ENCODE results near the gene MEGF11. TPM values are rescaled to one million over a fixed set of nuclear protein-coding genes. Genes with fewer than 3 reads are reported as not detected.

Gene MEGF11
- total and polyA plus RNA-seq, 8 donors = 2.6 to 17.4 (median 9.9) TPM; not detected in 1

GRCh38 chr15:66170716-66171115 is 82.8 kb downstream of the MEGF11 start:
- Histone ChIP-seq H3K4me3 (no peak overlapping the region), H3K27me3 (peaks cover 0 to 20% of the 10 kb centered on the region in 2 donors), H3K9me3 (no peaks in the 10 kb centered on the region), H3K4me1 (no peaks in the 10 kb centered on the region), H3K27ac (no peak overlapping the region), H3K36me3 (no peaks in the 10 kb centered on the region)
- DNase-seq (no peak), ATAC-seq (no peak)
- intact Hi-C loops (cut with DNase I) = no loop called here
- TF ChIP-seq CTCF (IDR thresholded peaks at IDR 0.05) = no peak

GRCh38 chr15:66170042-66170441 is 83.5 kb downstream of the MEGF11 start:
- Histone ChIP-seq H3K4me1 (no peaks in the 10 kb centered on the region), H3K27me3 (peaks cover 0 to 20% of the 10 kb centered on the region in 2 donors), H3K36me3 (no peaks in the 10 kb centered on the region), H3K9me3 (no peaks in the 10 kb centered on the region), H3K4me3 (no peak overlapping the region), H3K27ac (no peak overlapping the region)
- ATAC-seq (no peak), DNase-seq (no peak)
- TF ChIP-seq CTCF (IDR thresholded peaks at IDR 0.05) = no peak
- intact Hi-C loops (cut with DNase I) = no loop called here

- TF ChIP-seq CTCF (IDR thresholded peaks at IDR 0.05) = no peak
Observed at GRCh38 chr15:66169625-66170024, 83.9 kb downstream of the MEGF11 start.

GRCh38 chr15:66169023-66169422 is 84.5 kb downstream of the MEGF11 start:
- Histone ChIP-seq H3K27ac (no peak overlapping the region), H3K27me3 (peaks cover 0 to 17% of the 10 kb centered on the region in 2 donors), H3K4me3 (no peak overlapping the region), H3K9me3 (no peaks in the 10 kb centered on the region), H3K4me1 (no peaks in the 10 kb centered on the region), H3K36me3 (no peaks in the 10 kb centered on the region)
- TF ChIP-seq CTCF (IDR thresholded peaks at IDR 0.05) = no peak
- no peak for ATAC-seq
- intact Hi-C loops (cut with DNase I) = no loop called here
- DNase-seq = no peak

More at GRCh38 chr15:66169625-66170024, 83.9 kb downstream of the MEGF11 start:
- H3K9me3 ChIP-seq = no peaks in the 10 kb centered on the region
- intact Hi-C loops (cut with DNase I) = no loop called here
- DNase-seq = no peak
- H3K4me3 ChIP-seq = no peak overlapping the region
- no peak overlapping the region for H3K27ac ChIP-seq
- peaks cover 0 to 20% of the 10 kb centered on the region in 2 donors for H3K27me3 ChIP-seq
- no peak for ATAC-seq
- no peaks in the 10 kb centered on the region for H3K36me3 ChIP-seq
- H3K4me1 ChIP-seq = no peaks in the 10 kb centered on the region

- TF ChIP-seq CTCF (IDR thresholded peaks at IDR 0.05) = no peak
- Histone ChIP-seq H3K27ac (no peak overlapping the region), H3K4me1 (no peaks in the 10 kb centered on the region), H3K36me3 (no peaks in the 10 kb centered on the region), H3K4me3 (no peak overlapping the region), H3K9me3 (no peaks in the 10 kb centered on the region), H3K27me3 (peaks cover 0 to 10% of the 10 kb centered on the region in 2 donors)
- intact Hi-C loops (cut with DNase I) = no loop called here
- DNase-seq = no peak
- ATAC-seq = no peak
Observed at GRCh38 chr15:66167854-66168253, 85.7 kb downstream of the MEGF11 start.

All from left lung (tissue), 10 donors.